Measurements from ENCODE around the gene ROMO1.
A peak's percentile ranks its signal among the peaks of the same experiment; 100 is the strongest.

ROMO1 gene

GRCh38 chr20:35654415-35654814 is 44.8 kb upstream of the ROMO1 start:
- no peak overlapping the region for H3K4me3 ChIP-seq (ENCODE audit: low read length)
- TF ChIP-seq CTCF (conservative IDR thresholded peaks at IDR 0.05; ENCODE audit: low read depth, low read length) = no peak
- DNase-seq (ENCODE audit: low read depth) = no peak

GRCh38 chr20:35657271-35657670 is 41.9 kb upstream of the ROMO1 start:
- TF ChIP-seq CTCF (conservative IDR thresholded peaks at IDR 0.05; ENCODE audit: low read depth, low read length) = no peak

GRCh38 chr20:35660122-35660937 is 38.9 kb upstream of the ROMO1 start:
- TF ChIP-seq CTCF (conservative IDR thresholded peaks at IDR 0.05; ENCODE audit: low read depth, low read length) = no peak
- DNase-seq (ENCODE audit: low read depth) = no peak
- H3K4me3 ChIP-seq (ENCODE audit: low read length) = no peak overlapping the region

More at GRCh38 chr20:35657271-35657670, 41.9 kb upstream of the ROMO1 start:
- H3K4me3 ChIP-seq (ENCODE audit: low read length) = no peak overlapping the region
- DNase-seq (ENCODE audit: low read depth) = no peak

- no peak for TF ChIP-seq CTCF (conservative IDR thresholded peaks at IDR 0.05; ENCODE audit: low read depth, low read length)
- no peak for DNase-seq (ENCODE audit: low read depth)
- H3K4me3 ChIP-seq (ENCODE audit: low read length) = peak overlapping the region; percentile 96
These were observed 38.2 kb upstream of the ROMO1 start for GRCh38 chr20:35661053-35661452.

GRCh38 chr20:35661908-35662307 is 37.3 kb upstream of the ROMO1 start:
- no peak for DNase-seq (ENCODE audit: low read depth)
- TF ChIP-seq CTCF (conservative IDR thresholded peaks at IDR 0.05; ENCODE audit: low read depth, low read length) = no peak
- H3K4me3 ChIP-seq (ENCODE audit: low read length) = peak overlapping the region; percentile 96

GRCh38 chr20:35662551-35662950 is 36.7 kb upstream of the ROMO1 start:
- no peak for DNase-seq (ENCODE audit: low read depth)
- TF ChIP-seq CTCF (conservative IDR thresholded peaks at IDR 0.05; ENCODE audit: low read depth, low read length) = no peak
- peak overlapping the region; percentile 96 for H3K4me3 ChIP-seq (ENCODE audit: low read length)
